Right renal pelvis (tissue), 4 donors: Measurements from ENCODE around the gene MAN1B1. TPM values are rescaled to one million over a fixed set of nuclear protein-coding genes. Genes with fewer than 3 reads are reported as not detected.

Experiments
- polyA plus RNA-seq, 4 donors: library from polyadenylated mRNA; unstranded; fragments of 120-200 nt; gene quantifications; one replicate each; pipeline ENCODE4 v1.2.1, GENCODE V29; 2013; ENCODE audit not compliant: insufficient read length in 4 of 4

Gene MAN1B1
- polyA plus RNA-seq, 4 donors = 46.4 to 62.2 (median 53.4) TPM

Other genes with a start within 250 kb of the MAN1B1 start
- 1 to 10 TPM in 2 of 4 donors, under 1 TPM in 2; 0.67 to 1.7 (median 0.96) TPM for gene AJM1, start 244.5 kb upstream of the MAN1B1 start, polyA plus RNA-seq
- gene PHPT1, start 237.6 kb upstream of the MAN1B1 start, polyA plus RNA-seq = 100 to 1,000 TPM in 1 of 4 donors, 10 to 100 TPM in 3; 79.2 to 145 (median 81.4) TPM
- gene MAMDC4, start 234.6 kb upstream of the MAN1B1 start, polyA plus RNA-seq = 10 to 100 TPM in 1 of 4 donors, 1 to 10 TPM in 3; 6.0 to 10.6 (median 6.9) TPM
- gene EDF1, start 220.7 kb upstream of the MAN1B1 start, polyA plus RNA-seq = 100 to 1,000 TPM; 317 to 400 (median 357) TPM
- gene TRAF2, start 200.5 kb upstream of the MAN1B1 start, polyA plus RNA-seq = 10 to 100 TPM; 11.3 to 16.8 (median 12.4) TPM
- 10 to 100 TPM; 38.7 to 67.9 (median 43.5) TPM for gene FBXW5, start 142.2 kb upstream of the MAN1B1 start, polyA plus RNA-seq
- gene C8G, start 141.7 kb upstream of the MAN1B1 start, polyA plus RNA-seq = 1 to 10 TPM in 2 of 4 donors, under 1 TPM in 2; 0.36 to 1.1 (median 0.90) TPM
- gene LCN12, start 134.7 kb upstream of the MAN1B1 start, polyA plus RNA-seq = 10 to 100 TPM; 21.8 to 36.8 (median 29.4) TPM
- gene PTGDS, start 109.5 kb upstream of the MAN1B1 start, polyA plus RNA-seq = 100 to 1,000 TPM in 1 of 4 donors, 10 to 100 TPM in 3; 27.8 to 104 (median 33.5) TPM
- gene LCNL1, start 104.0 kb upstream of the MAN1B1 start, polyA plus RNA-seq = under 1 TPM; 0.08 to 0.35 (median 0.19) TPM
- gene PAXX, start 94.6 kb upstream of the MAN1B1 start, polyA plus RNA-seq = 10 to 100 TPM; 26.9 to 46.1 (median 31.5) TPM
- 1 to 10 TPM in 1 of 4 donors, under 1 TPM in 3; 0.28 to 1.2 (median 0.50) TPM for gene CLIC3, start 90.4 kb upstream of the MAN1B1 start, polyA plus RNA-seq
- gene ABCA2, start 58.7 kb upstream of the MAN1B1 start, polyA plus RNA-seq = 10 to 100 TPM; 33.3 to 57.9 (median 40.2) TPM
- under 1 TPM in 2 of 4 donors, not detected in 2; 0.04 to 0.11 TPM for gene FUT7, start 54.9 kb upstream of the MAN1B1 start, polyA plus RNA-seq
- gene NPDC1, start 40.8 kb upstream of the MAN1B1 start, polyA plus RNA-seq = 10 to 100 TPM; 22.8 to 47.1 (median 26.5) TPM
- gene ENTPD2, start 32.9 kb upstream of the MAN1B1 start, polyA plus RNA-seq = 1 to 10 TPM; 3.4 to 7.4 (median 4.2) TPM
- 1 to 10 TPM; 5.4 to 9.5 (median 6.0) TPM for gene SAPCD2, start 16.4 kb upstream of the MAN1B1 start, polyA plus RNA-seq
- gene UAP1L1, start 9.5 kb upstream of the MAN1B1 start, polyA plus RNA-seq = 1 to 10 TPM; 4.6 to 6.6 (median 5.6) TPM
- gene DPP7, start 27.7 kb downstream of the MAN1B1 start, polyA plus RNA-seq = 10 to 100 TPM in 3 of 4 donors, 1 to 10 TPM in 1; 9.7 to 41.8 (median 18.2) TPM
- gene GRIN1, start 52.2 kb downstream of the MAN1B1 start, polyA plus RNA-seq = under 1 TPM in 2 of 4 donors, not detected in 2; 0.04 to 0.12 TPM
- gene LRRC26, start 83.1 kb downstream of the MAN1B1 start, polyA plus RNA-seq = under 1 TPM in 1 of 4 donors, not detected in 3; 0.16 TPM
- not detected for gene TMEM210, start 85.1 kb downstream of the MAN1B1 start, polyA plus RNA-seq
- 10 to 100 TPM; 37.1 to 50.4 (median 40.9) TPM for gene ANAPC2, start 101.6 kb downstream of the MAN1B1 start, polyA plus RNA-seq
- 10 to 100 TPM; 42.7 to 70.4 (median 47.7) TPM for gene SSNA1, start 101.7 kb downstream of the MAN1B1 start, polyA plus RNA-seq
- gene TPRN, start 113.8 kb downstream of the MAN1B1 start, polyA plus RNA-seq = 10 to 100 TPM; 12.9 to 18.6 (median 14.1) TPM
- 10 to 100 TPM; 44.6 to 49.8 (median 47.4) TPM for gene TMEM203, start 118.7 kb downstream of the MAN1B1 start, polyA plus RNA-seq
- gene NDOR1, start 118.7 kb downstream of the MAN1B1 start, polyA plus RNA-seq = 10 to 100 TPM; 10.0 to 16.0 (median 10.9) TPM
- 10 to 100 TPM in 2 of 4 donors, 1 to 10 TPM in 2; 7.9 to 16.3 (median 10.1) TPM for gene RNF208, start 135.3 kb downstream of the MAN1B1 start, polyA plus RNA-seq
- 10 to 100 TPM in 2 of 4 donors, 1 to 10 TPM in 2; 4.9 to 14.2 (median 10.8) TPM for gene CYSRT1, start 138.2 kb downstream of the MAN1B1 start, polyA plus RNA-seq
- 10 to 100 TPM in 1 of 4 donors, 1 to 10 TPM in 3; 5.1 to 14.5 (median 9.7) TPM for gene RNF224, start 140.5 kb downstream of the MAN1B1 start, polyA plus RNA-seq
- gene SLC34A3, start 143.9 kb downstream of the MAN1B1 start, polyA plus RNA-seq = 10 to 100 TPM in 1 of 4 donors, 1 to 10 TPM in 3; 4.7 to 11.9 (median 7.3) TPM
- 100 to 1,000 TPM; 343 to 454 (median 348) TPM for gene TUBB4B, start 154.3 kb downstream of the MAN1B1 start, polyA plus RNA-seq
- gene STPG3, start 164.3 kb downstream of the MAN1B1 start, polyA plus RNA-seq = 1 to 10 TPM; 1.7 to 2.3 (median 1.8) TPM
- 10 to 100 TPM; 46.6 to 69.7 (median 51.2) TPM for gene NELFB, start 168.3 kb downstream of the MAN1B1 start, polyA plus RNA-seq
- 1 to 10 TPM; 3.6 to 10.0 (median 4.9) TPM for gene TOR4A, start 190.7 kb downstream of the MAN1B1 start, polyA plus RNA-seq
- 10 to 100 TPM in 1 of 4 donors, 1 to 10 TPM in 3; 6.6 to 10.1 (median 6.7) TPM for gene NRARP, start 215.3 kb downstream of the MAN1B1 start, polyA plus RNA-seq